Psoas muscle (tissue), 8 donors: Measurements from ENCODE around the gene ANKRD42. TPM values are rescaled to one million over a fixed set of nuclear protein-coding genes. Genes with fewer than 3 reads are reported as not detected.
A peak's percentile ranks its signal among the peaks of the same experiment; 100 is the strongest.

Experiments
- ATAC-seq, 4 donors: fragments of 200-7000 bp; cut with Tn5 transposase; one replicate each; pipeline ENCODE4 v1.9.1; 2020; ENCODE audit warnings: moderate library complexity in 3 of 4, mild to moderate bottlenecking in 2 of 4
- DNase-seq, 2 donors: peaks; one replicate each; pipeline ENCODE4 v3.0.0-alpha.2; 2020
- H3K27ac ChIP-seq: fragments of 200-600 bp; one replicate; pipeline ENCODE4 v1.8.0; 2022
- H3K27me3 ChIP-seq, 3 donors: fragments of 200-600 bp in 1 of 3; one replicate each; pipeline versions ENCODE4 v1.6.1 to v1.8.0; 2013 to 2022; ENCODE audit warnings: low read length in 2 of 3, mild to moderate bottlenecking in 2 of 3, moderate library complexity in 1 of 3; ENCODE audit not compliant: insufficient read depth in 3 of 3
- H3K36me3 ChIP-seq, 2 donors: fragments of 200-600 bp in 1 of 2; one replicate each; pipeline versions ENCODE4 v1.6.1 to v1.8.0; 2013 to 2022; ENCODE audit warnings: low read depth in 1 of 2, mild to moderate bottlenecking in 1 of 2, moderate library complexity in 1 of 2; ENCODE audit not compliant: insufficient read depth in 1 of 2
- H3K4me1 ChIP-seq: fragments of 200-600 bp; one replicate; pipeline ENCODE4 v1.8.0; 2022
- H3K4me3 ChIP-seq: fragments of 200-600 bp; one replicate; pipeline ENCODE4 v1.8.0; 2022; ENCODE audit warnings: mild to moderate bottlenecking
- H3K9me3 ChIP-seq: fragments of 200-600 bp; one replicate; pipeline ENCODE4 v1.8.0; 2022
- WGBS, 3 donors: extraction: QIAGEN DNeasy Blood & Tissue Kit; methylation state at CpG; one replicate each; pipeline versions ENCODE4 v1.1.6 to v1.1.7; 2013; 5-methylcytosine and 5-hydroxymethylcytosine counted together
- intact Hi-C, 2 donors: fragments of 100-400 bp; cut with DNase I; formaldehyde crosslinking; loops; one replicate each; pipeline versions ENCODE4 v1.11.0 to v1.14.2; 2022
- polyA plus RNA-seq, 3 donors: library from polyadenylated mRNA; stranded (reverse); fragments of 200-250 nt; gene quantifications; one replicate each; pipeline ENCODE4 v1.2.3, GENCODE V29; 2013
- total RNA-seq, 4 donors: library from RNA; stranded (reverse); fragmentation: NEBNext Ultra II Directional in 2 of 4; extraction: Animal tissue kit (Norgen Biotek cat#: 25700) in 2 of 4; gene quantifications; one replicate each; pipeline versions ENCODE4 v1.2.1 to v1.2.4, GENCODE V29; 2021 to 2023
- TF ChIP-seq, protein P1 (sequence below): fragments of 200-600 bp; IDR thresholded peaks from one replicate; pipeline ENCODE4 v1.8.0; 2022; ENCODE audit warnings: antibody characterized with exemption
- donor health status: healthy with polysubstance abuse.
- donor health status: DM: no; HTN: no; CAD: no; lungs with moderate emphysema.
- donor health status: Bipolar disorder and iron deficiency.
- donor health status: healthy.
- donor health status: DM: yes; HTN: yes; CAD: no.
- donor health status: DM: no; HTN: no; CAD: no.
- donor health status: DM: no; HTN: no; CAD: no.
- donor health status: DM: yes; HTN: yes; CAD: no.

ANKRD42 gene
- total and polyA plus RNA-seq, 7 donors = 1.6 to 9.1 (median 3.7) TPM

DNA sequence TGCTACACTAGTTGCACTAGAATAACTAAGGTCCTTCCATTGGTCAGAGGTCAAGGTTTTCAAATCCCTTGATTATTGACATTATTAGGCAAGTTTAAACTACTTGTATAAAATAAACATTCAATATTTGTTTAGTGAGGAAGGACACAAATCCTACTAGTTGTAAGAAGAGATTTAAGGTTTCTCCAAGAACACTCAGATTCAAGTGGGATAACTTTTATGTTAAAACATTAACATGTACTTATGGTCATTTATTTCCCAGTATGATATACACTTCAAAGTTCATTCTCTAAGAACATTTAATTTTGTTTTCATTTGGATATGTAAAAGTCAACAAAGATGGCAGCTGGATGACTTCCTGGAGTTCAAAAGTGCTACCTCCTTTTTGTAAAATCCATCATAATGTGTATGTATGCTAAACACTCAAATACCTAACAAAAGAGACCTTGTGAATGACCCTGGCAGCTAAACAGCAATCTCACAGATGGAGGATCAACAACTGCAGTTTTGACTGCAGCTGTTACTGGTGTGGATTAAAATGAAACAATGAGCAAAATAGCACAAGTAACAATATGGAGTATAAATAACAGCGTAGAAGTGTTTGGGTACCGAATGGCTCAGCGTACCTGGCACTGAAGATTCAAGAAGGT lies 91.1 kb downstream of the ANKRD42 start:
- Histone ChIP-seq H3K36me3 (peaks cover 0 to 6% of the 10 kb centered on the region in 2 donors), H3K4me3 (peak overlapping the region; percentile 84), H3K27me3 (no peaks in the 10 kb centered on the region), H3K4me1 (peaks cover 32% of the 10 kb centered on the region), H3K9me3 (no peaks in the 10 kb centered on the region), H3K27ac (peak overlapping the region; percentile 95)
- TF ChIP-seq, protein P1, sequence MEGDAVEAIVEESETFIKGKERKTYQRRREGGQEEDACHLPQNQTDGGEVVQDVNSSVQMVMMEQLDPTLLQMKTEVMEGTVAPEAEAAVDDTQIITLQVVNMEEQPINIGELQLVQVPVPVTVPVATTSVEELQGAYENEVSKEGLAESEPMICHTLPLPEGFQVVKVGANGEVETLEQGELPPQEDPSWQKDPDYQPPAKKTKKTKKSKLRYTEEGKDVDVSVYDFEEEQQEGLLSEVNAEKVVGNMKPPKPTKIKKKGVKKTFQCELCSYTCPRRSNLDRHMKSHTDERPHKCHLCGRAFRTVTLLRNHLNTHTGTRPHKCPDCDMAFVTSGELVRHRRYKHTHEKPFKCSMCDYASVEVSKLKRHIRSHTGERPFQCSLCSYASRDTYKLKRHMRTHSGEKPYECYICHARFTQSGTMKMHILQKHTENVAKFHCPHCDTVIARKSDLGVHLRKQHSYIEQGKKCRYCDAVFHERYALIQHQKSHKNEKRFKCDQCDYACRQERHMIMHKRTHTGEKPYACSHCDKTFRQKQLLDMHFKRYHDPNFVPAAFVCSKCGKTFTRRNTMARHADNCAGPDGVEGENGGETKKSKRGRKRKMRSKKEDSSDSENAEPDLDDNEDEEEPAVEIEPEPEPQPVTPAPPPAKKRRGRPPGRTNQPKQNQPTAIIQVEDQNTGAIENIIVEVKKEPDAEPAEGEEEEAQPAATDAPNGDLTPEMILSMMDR = no peak
- WGBS, 3 donors = 5 to 10% (median 7%) methylated on average over 3 of the region's 3 CpGs
- DNase-seq (no peak), ATAC-seq (no peak)
- intact Hi-C loops = loop anchor here in 1 of 2 donors (10.0 kb wide), 1 partner anchor 380 kb away; the partner anchor contains the start of genes DDIAS and PRCP

DNA sequence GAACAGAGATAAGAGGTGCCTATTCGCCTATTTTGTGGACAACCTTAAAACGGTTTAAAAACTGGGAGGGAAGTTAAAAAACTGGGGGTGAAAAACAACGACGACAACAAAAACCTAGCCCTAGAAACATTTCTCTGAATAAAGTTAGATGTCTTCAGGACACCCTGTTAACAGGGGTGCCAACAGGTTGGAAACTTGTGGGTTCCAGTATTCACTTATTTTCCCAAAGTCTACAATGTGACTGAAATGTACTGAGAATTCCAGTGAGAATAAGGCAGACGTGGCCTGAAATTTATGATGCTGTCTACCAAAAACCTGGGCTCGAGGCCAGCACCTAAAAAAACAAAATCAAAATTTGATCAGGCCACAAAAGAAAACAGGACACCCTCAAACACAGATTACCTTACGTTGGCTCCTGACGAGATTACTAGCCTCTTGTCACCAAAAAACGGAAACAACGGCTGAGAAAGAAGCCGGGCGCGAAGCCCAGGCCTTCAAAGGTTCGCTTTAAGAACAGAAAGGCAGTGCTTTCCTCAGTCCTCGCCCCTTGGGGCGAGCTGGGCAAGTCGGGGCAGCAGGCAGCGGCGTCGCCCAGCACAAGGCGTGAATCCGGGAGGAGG lies 91.7 kb downstream of the ANKRD42 start:
- peak overlapping the region; percentile 95 for H3K27ac ChIP-seq
- ATAC-seq = peak in 2 of 4 donors; percentile 45 to 62
- WGBS, 3 donors = 0 to 1% (median 1%) methylated on average over 22 of the region's 22 CpGs
- peaks cover 32% of the 10 kb centered on the region for H3K4me1 ChIP-seq
- no peaks in the 10 kb centered on the region for H3K27me3 ChIP-seq
- TF ChIP-seq, protein P1 = no peak
- no peaks in the 10 kb centered on the region for H3K9me3 ChIP-seq
- peak overlapping the region; percentile 84 for H3K4me3 ChIP-seq
- intact Hi-C loops = loop anchor here in 1 of 2 donors (10.0 kb wide), 1 partner anchor 380 kb away; the partner anchor contains the start of genes DDIAS and PRCP
- DNase-seq = no peak
- H3K36me3 ChIP-seq = no peaks in the 10 kb centered on the region

DNA sequence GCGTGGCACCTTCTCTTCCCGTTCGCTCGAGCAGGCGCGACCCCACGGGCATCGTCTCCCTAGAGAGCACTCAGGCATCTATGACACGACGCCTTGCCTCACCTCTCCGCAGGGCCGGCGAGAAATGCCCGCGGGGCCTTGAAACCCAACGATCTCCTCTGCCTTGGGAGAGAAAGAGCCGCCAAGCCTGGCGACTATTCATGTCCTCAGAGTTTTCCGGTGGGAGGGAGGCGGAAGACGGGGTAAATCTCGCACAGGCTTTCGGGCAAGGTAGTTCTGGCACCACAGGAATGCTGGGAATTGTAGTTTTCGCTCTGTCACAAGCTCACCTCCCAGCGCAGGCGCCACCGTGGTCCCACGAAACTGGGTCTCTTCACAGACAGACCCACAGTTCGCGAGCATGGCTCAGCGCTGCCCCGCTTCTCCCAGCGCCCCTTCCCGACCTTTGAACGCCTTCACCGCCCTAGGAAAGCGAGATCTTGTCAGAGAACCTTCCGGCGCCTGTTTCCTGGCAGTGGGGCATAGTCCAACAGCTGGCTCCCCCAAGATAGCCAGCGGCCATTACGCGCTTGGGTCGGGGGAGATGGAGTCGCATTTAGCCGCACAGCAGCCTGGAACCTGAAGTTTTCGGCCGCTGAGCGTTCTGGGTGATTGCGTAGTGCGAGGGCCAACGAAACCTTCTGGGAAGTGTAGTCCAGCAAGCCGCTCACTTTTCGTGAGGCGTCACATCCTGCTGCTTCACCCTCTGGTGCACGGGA lies 92.4 kb downstream of the ANKRD42 start, which contains the start of gene CCDC90B:
Gene CCDC90B (minus strand): TSS at position 597 of the 758 bp plus-strand sequence. CDS start 395 bp downstream, at position 202.
- TF ChIP-seq, protein P1 = no peak
- ATAC-seq = peak; percentile 96 to 97 (median 97)
- H3K4me1 ChIP-seq = peaks cover 32% of the 10 kb centered on the region
- no peaks in the 10 kb centered on the region for H3K36me3 ChIP-seq
- intact Hi-C loops = loop anchor here in 1 of 2 donors (10.0 kb wide), 1 partner anchor 381 kb away; the partner anchor contains the start of genes DDIAS and PRCP
- WGBS, 3 donors = 0% methylated on average over 55 of the region's 55 CpGs
- no peaks in the 10 kb centered on the region for H3K9me3 ChIP-seq
- DNase-seq = peak; percentile 95 to 97
- H3K27me3 ChIP-seq = no peaks in the 10 kb centered on the region
- H3K4me3 ChIP-seq = peak within 1 kb of the TSS; percentile 84
- H3K27ac ChIP-seq = peak within 1 kb of the TSS; percentile 95

DNA sequence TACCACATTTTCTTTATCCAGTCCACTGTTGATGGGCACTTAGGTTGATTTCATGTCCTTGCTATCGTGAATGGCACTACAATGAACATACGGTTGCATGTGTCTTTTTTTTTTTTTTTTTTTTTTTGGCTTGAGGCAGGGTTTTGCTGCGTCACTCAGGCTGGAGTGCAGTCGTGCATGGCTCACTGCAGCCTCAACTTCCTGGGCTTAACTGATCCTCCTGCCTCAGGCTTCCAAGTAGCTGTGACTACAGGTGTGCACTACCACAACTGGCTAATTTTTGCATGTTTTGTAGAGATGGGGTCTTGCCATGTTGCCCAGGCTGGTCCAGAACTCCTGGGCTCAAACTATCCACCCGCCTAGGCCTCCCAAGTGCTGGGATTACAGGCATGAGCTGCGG lies 94.1 kb downstream of the ANKRD42 start:
- Histone ChIP-seq H3K9me3 (no peaks in the 10 kb centered on the region), H3K27me3 (no peaks in the 10 kb centered on the region), H3K4me1 (peaks cover 23% of the 10 kb centered on the region), H3K27ac (no peak overlapping the region), H3K36me3 (no peaks in the 10 kb centered on the region), H3K4me3 (no peak overlapping the region)
- intact Hi-C loops = loop anchor here in 1 of 2 donors (10.0 kb wide), 1 partner anchor 383 kb away; the partner anchor contains the start of genes DDIAS and PRCP
- TF ChIP-seq, protein P1 = no peak
- WGBS, 3 donors = 94 to 96% (median 96%) methylated on average over 6 of the region's 6 CpGs
- no peak for ATAC-seq
- DNase-seq = no peak
